HG03045 (cell line): ENCODE measurements around the gene MARK3.
A peak's percentile ranks its signal among the peaks of the same experiment; 100 is the strongest.
"Not testable (repeated sequence)": the region's sequence is repeated elsewhere in the genome, so short reads cannot be mapped to it uniquely, and the experiment has no call there.

Experiments used
- ATAC-seq: cut with Tn5 transposase; IDR thresholded peaks from one replicate; pipeline ENCODE4 v1.9.1; 2021; ENCODE audit warnings: mild to moderate bottlenecking, moderate library complexity; ENCODE audit not compliant: unreplicated experiment

The MARK3 gene

GRCh38 chr14:103385152-103385928 is at the start of gene MARK3:
Gene MARK3 (plus strand): TSS chr14:103385415. CDS start chr14:103386030, 615 bp downstream.
- peak; percentile 94 for ATAC-seq

- no peak for ATAC-seq
These were observed 49.0 kb upstream of the MARK3 start for GRCh38 chr14:103336191-103336590.

DNA sequence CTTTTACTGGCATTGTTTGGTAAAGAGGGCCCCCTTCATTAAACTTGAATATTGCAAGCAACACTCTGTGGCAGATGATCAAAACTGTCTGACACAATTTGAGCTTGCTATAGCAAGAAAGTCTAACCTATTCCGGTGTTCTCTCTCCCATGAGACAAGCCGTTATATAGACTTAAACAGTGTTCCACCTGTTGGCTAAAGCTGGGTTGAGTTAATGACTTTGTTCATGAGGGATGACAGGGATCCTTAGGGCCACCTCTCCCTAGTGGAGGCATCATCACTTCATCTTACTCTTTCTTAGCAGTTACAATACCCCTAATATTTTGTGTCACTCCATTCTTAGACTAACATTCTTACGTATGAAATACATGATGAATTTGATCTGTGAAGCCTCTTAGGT is 47.4 kb upstream of the MARK3 start:
- no peak for ATAC-seq

GRCh38 chr14:103339561-103339960 is 45.7 kb upstream of the MARK3 start:
- ATAC-seq: no peak

GRCh38 chr14:103340480-103341212 is 44.6 kb upstream of the MARK3 start:
- ATAC-seq: no peak

- no peak for ATAC-seq
These were observed 43.7 kb upstream of the MARK3 start for GRCh38 chr14:103341250-103342129.

GRCh38 chr14:103343164-103343879 is 41.9 kb upstream of the MARK3 start:
- ATAC-seq: no peak

GRCh38 chr14:103343905-103344797 is 41.1 kb upstream of the MARK3 start:
- ATAC-seq: no peak

- ATAC-seq: no peak
These were observed 38.9 kb upstream of the MARK3 start for GRCh38 chr14:103346286-103346685.

DNA sequence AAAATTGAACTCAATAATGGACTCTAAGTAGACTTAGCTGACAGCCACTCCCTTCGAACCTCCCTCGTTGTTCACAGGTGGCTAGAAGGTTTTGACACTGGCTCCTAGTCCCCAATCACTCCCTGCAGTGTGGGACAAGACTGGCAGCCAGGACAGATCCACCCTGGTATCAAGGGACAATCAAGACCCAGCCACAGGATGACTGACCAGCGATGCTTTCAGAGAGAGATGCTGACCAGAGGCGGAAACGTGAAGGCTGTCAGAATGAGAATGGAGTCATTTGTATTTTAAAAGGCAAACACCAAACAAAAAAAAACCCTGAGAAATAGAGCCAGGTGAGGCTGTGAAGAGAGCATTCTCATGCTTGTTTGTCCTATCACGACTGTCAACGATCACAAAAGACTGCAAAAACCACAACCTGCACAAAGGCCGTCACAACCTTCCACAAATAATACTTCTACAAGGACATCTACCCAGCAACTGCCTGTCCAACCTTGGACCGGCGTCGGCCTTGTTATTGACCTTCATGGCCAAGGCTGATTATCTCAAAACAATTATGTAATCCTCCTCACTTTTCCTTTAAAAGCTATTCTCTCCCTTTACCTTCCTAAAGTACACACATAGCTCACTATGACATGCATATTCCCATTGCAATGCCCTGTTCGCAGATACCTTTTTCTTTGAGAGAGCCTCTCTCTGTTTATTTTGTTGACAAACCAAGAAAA is 38.0 kb upstream of the MARK3 start:
- ATAC-seq: no peak

DNA sequence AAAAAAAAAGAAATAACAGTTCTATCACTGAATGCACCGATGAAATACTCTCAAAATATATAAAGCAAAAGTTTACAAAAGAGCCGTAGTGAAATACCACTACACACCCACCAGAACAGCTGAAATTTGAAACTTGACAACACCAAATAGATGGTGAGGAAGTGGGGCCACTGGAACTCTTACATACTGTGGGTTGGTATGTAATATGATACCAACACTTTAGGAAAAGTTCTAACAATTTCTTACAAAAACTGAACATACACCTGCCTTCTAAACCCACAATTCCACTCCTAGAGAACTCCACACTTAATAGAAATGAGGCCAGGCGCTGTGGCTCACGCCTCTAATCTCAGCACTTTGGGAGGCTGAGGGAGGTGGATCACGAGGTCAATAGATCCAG is 37.1 kb upstream of the MARK3 start:
- ATAC-seq: no peak

- ATAC-seq: no peak
These were observed 35.2 kb upstream of the MARK3 start for GRCh38 chr14:103349982-103350381.

DNA sequence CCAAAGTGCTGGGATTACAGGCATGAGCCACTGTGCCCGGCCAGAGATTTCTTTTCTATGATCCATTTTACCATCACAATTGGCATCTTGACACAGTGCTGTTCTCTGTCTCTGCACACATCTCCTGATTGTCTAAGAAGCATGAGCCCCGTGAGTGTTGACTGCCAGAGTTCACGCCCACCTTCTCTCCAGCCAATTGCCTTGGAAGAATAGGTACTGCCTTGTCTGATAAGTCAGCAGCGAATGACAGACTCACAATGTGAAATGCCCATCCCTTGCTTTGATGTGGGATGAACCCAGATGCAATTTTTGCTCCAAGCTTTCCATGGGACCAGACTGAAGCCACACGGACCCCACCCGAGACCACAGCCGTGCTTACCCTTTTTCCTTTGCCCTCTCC is 31.9 kb upstream of the MARK3 start:
- ATAC-seq: no peak

- ATAC-seq: no peak
These were observed 31.1 kb upstream of the MARK3 start for GRCh38 chr14:103354141-103354540.

DNA sequence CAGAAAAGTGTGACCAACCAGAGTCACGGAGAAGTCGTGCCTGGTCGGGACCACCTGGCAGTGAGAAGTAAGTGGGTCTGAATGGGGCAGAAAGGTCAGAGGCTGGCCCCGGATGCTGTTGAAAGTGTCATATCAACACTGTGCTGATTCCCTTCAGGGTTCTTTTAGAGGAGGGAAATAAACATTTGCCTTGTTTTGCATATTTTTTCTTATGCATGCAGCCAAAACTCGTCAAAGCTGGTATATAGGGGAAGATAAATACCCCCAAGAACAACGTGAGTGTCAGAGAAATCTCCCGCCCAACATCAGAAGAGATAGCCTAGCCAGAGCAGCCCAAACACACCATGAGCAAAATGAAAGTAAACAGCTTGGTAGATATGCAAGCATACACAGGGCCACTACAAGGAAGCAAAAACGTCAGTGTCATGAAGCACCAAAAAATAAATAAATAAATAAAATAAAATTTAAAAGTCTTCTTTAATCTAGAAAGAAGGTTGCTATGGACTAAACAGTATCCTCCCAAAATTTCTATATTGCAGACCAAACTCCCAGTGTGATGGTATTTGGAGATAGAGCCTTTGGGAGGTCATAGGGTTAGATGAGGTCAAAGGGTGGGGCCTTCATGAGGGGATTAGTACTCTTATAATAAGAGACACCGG is 29.1 kb upstream of the MARK3 start:
- ATAC-seq: no peak

DNA sequence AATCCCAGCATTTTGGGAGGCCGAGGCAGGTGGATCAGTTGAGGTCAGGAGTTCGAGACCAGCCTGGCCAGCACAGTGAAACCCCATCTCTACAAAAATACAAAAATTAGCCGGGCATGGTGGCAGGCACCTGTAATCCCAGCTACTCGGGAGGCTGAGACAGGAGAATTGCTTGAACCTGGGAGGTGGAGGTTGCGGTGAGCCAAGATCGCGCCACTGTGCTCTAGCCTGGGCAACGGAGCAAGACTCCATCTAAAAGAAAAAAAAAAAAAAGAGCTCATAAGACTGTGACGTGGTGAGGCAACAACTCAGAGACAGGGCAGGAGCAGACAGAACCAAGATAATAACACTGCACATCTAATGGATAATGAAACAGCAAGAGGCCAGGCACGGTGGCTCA is 27.7 kb upstream of the MARK3 start:
- ATAC-seq: not testable (repeated sequence)

DNA sequence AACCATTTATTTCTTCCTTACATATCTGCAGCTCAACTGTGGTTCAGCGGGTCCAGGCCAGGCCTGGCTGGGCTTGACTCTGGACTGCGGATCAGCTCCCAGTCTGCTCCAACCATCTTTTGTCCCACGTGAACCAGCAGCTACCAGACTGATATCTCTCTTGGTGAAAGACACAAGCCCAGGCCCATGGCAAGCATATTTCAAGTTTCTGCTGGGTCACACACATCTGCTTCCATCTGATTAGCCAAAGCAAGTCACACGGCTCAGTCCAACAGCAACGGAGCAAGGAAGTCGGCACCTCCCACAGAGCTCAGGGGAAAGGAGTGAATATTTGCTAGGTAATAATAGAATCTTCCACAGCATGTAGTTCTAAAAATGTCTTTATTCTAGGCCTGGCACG is 24.7 kb upstream of the MARK3 start:
- no peak for ATAC-seq

GRCh38 chr14:103361867-103362266 is 23.3 kb upstream of the MARK3 start:
- ATAC-seq: no peak

DNA sequence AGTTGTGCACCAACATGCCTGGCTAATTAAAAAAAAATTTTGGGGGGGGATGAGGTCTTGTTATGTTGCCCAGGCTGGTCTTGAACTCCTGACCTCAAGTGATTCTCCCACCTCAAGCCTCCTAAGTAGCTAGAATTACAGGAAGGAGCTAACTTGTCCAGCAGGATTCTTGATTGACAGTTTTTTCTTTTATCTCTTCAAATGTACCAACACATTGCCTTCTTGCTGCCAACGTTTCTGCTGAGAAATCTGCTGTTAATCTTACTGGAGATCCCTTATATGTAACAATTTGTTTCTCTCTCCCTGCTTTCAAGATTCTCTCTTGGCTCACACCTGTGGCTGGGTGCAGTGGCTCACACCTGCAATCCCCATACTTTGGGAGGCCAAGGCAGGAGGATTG is 22.4 kb upstream of the MARK3 start:
- no peak for ATAC-seq
